Activated naive CD4-positive, alpha-beta T cell treated with anti-CD3 and anti-CD28 coated beads, Interleukin-2, amount 50 U/mL, for 72 hours (primary cell): ENCODE results near the gene CUBN. TPM values are rescaled to one million over a fixed set of nuclear protein-coding genes. Genes with fewer than 3 reads are reported as not detected.

Experiments used
- ATAC-seq, 2 donors: fragments of 150-1000 bp; cut with Tn5 transposase; 2 replicates each; pipeline ENCODE4 v1.10.0; 2021; ENCODE audit warnings: mild to moderate bottlenecking in 2 of 2, moderate library complexity in 2 of 2
- DNase-seq, 2 donors: peaks; one replicate each; pipeline ENCODE4 v3.0.0; 2021 to 2022; ENCODE audit warnings: low spot score in 2 of 2
- H3K27ac Mint-ChIP-seq, 2 donors: one replicate each; pipeline ENCODE4 v1.8.0; 2022; ENCODE audit warnings: mild to moderate bottlenecking in 2 of 2, mixed read lengths in 2 of 2
- H3K36me3 Mint-ChIP-seq, 2 donors: one replicate each; pipeline ENCODE4 v1.8.0; 2022; ENCODE audit warnings: mixed read lengths in 2 of 2
- H3K9me3 Mint-ChIP-seq, 2 donors: one replicate each; pipeline ENCODE4 v1.8.0; 2022; ENCODE audit warnings: mixed read lengths in 2 of 2
- total RNA-seq, 2 donors: library from RNA; stranded (reverse); gene quantifications; one replicate each; pipeline ENCODE4 v1.2.3, GENCODE V29; 2022

CUBN gene
- total RNA-seq, 2 donors from 2014 or later: 0.32 to 1.1 TPM

DNA sequence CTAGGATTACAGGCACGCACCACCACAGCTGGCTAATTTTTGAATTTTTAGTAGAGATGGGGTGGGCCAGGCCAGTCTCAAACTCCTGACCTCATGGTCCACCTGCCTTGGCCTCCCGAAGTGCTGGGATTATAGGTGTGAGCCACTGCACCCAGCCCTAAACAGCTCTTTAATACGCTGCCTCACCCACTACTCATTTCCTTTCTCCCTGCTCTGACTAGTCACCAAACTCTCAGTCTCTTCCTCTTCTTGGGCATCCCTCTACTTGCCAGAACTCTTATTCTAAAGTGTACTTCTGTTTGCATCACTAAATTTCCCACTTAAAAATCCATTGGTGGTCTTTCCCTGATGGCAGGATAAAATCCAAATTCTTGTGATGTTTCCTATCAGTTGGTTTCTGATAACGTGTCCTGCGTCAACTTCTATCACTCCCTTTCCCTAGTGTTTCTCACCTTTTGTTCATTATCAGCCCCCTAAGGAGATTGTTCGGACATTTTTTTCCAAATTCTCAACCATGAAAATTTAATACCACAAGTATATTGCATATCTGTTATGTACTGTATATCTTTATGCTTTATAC lies 124.7 kb downstream of the CUBN start:
- no peak for ATAC-seq
- peaks cover 24 to 25% of the 10 kb centered on the region in 2 donors for H3K36me3 Mint-ChIP-seq
- DNase-seq: no peak
- H3K27ac Mint-ChIP-seq: peak overlapping the region in 1 of 2 donors; percentile 100
- peaks cover 5 to 11% of the 10 kb centered on the region in 2 donors for H3K9me3 Mint-ChIP-seq

DNA sequence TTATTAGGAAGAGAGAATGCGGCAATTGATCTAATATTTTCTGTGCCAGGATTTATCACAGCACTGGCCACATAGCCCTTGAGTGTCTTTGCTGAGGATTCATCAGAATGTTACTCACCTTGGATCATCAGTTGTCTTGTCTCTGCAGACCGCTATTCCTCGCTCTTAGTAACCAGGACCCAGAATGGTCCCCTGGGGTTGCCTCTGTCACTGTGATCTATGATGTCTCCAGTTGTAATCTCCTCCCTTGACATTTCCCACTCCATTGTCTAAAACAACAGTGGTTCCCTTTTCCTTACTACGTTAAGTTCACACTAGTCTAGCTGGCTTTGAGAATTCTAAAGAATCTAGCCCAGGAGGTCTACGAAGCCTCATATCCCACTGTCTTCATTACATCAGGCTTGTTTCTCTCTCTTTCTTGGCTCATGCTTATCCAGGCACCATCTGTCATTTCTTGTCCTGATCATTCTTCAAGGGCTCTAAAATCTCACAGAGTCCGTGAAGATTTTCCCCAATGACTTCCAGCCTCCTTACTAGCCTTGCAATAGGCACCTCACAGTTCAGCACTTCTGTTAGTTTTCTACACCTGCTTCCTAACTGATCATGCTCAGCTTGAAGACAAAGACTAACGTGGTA lies 125.8 kb downstream of the CUBN start:
- Mint-ChIP-seq H3K9me3 (peaks cover 5 to 11% of the 10 kb centered on the region in 2 donors), H3K27ac (peak overlapping the region in 1 of 2 donors; percentile 100), H3K36me3 (peaks cover 24 to 25% of the 10 kb centered on the region in 2 donors)
- DNase-seq: no peak
- no peak for ATAC-seq

- peak; percentile 84 to 88 for ATAC-seq
- peak; percentile 58 to 71 for DNase-seq
- Mint-ChIP-seq H3K9me3 (peaks cover 5 to 11% of the 10 kb centered on the region in 2 donors), H3K27ac (peak overlapping the region; percentile 99 to 100), H3K36me3 (peaks cover 24 to 25% of the 10 kb centered on the region in 2 donors)
These were observed 126.5 kb downstream of the CUBN start for GRCh38 chr10:17003151-17003550.

GRCh38 chr10:17001961-17002749 lies 127.5 kb downstream of the CUBN start:
- ATAC-seq (peak; percentile 72 to 75), DNase-seq (peak in 1 of 2 donors; percentile 39)
- H3K9me3 Mint-ChIP-seq: peaks cover 11% of the 10 kb centered on the region in 2 donors
- peaks cover 24 to 25% of the 10 kb centered on the region in 2 donors for H3K36me3 Mint-ChIP-seq
- H3K27ac Mint-ChIP-seq: peak overlapping the region; percentile 99 to 100

DNA sequence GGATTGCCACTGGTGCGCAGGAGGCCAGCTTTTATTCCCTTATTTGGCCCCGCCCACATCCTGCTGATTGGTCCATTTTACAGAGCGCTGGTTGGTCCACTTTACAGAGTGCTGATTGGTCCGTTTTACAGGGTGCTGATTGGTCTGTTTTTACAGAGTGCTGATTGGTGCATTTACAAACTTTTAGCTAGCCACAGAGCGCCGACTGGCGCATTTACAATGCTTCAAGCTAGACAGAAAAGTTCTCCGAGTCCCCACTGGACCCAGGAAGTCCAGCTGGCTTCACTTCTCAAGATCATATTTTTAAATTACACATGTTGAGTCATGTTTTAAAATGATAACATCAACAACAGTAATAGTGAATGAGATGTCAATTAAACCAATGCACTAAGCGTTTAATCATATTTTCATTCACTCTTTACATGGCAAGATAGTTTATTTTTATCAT lies 128.3 kb downstream of the CUBN start:
- no peak for ATAC-seq
- Mint-ChIP-seq H3K9me3 (peaks cover 11% of the 10 kb centered on the region in 2 donors), H3K36me3 (peaks cover 24 to 27% of the 10 kb centered on the region in 2 donors), H3K27ac (peak overlapping the region; percentile 99 to 100)
- no peak for DNase-seq

GRCh38 chr10:16999665-17000451 lies 129.8 kb downstream of the CUBN start:
- DNase-seq (no peak), ATAC-seq (no peak)
- no peak overlapping the region for H3K27ac Mint-ChIP-seq
- H3K36me3 Mint-ChIP-seq: peaks cover 14 to 17% of the 10 kb centered on the region in 2 donors
- H3K9me3 Mint-ChIP-seq: peaks cover 8 to 9% of the 10 kb centered on the region in 2 donors

GRCh38 chr10:16996530-16996964 lies 133.1 kb downstream of the CUBN start:
- H3K9me3 Mint-ChIP-seq: peaks cover 0 to 6% of the 10 kb centered on the region in 2 donors

GRCh38 chr10:16995867-16996529 lies 133.6 kb downstream of the CUBN start:
- ATAC-seq: peak in 1 of 2 donors; percentile 54
- H3K36me3 Mint-ChIP-seq: peaks cover 3 to 9% of the 10 kb centered on the region in 2 donors

More at GRCh38 chr10:16996530-16996964, 133.1 kb downstream of the CUBN start:
- DNase-seq (no peak), ATAC-seq (no peak)
- H3K36me3 Mint-ChIP-seq: peaks cover 6 to 12% of the 10 kb centered on the region in 2 donors
- H3K27ac Mint-ChIP-seq: peak overlapping the region in 1 of 2 donors; percentile 33

DNA sequence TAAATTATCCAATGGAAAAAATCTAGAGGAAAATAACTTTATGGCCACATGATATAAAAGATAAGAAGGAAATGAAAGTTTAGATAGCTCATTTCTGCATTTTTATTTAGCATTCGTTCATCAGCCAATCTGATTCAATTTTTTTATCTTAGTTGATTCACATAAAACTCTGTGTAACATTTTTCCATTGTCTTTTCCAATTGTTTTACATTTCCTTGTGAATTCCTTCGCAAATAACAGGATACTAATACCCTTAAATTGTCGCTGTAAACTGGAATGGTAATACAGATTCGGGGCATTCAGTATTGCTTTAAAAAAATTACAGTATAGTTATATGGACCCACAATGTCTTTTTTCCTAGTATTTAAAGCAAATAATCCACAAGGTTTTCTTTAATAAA lies 136.4 kb downstream of the CUBN start:
- Mint-ChIP-seq H3K9me3 (peaks cover 0 to 6% of the 10 kb centered on the region in 2 donors), H3K36me3 (peaks cover 0 to 6% of the 10 kb centered on the region in 2 donors), H3K27ac (no peak overlapping the region)
- DNase-seq: no peak
- ATAC-seq: no peak

More at GRCh38 chr10:16995867-16996529, 133.6 kb downstream of the CUBN start:
- Mint-ChIP-seq H3K27ac (peak overlapping the region in 1 of 2 donors; percentile 33), H3K9me3 (peaks cover 0 to 6% of the 10 kb centered on the region in 2 donors)
- no peak for DNase-seq

- ATAC-seq (no peak), DNase-seq (no peak)
- H3K36me3 Mint-ChIP-seq: peaks cover 0 to 6% of the 10 kb centered on the region in 2 donors
- no peak overlapping the region for H3K27ac Mint-ChIP-seq
- peaks cover 0 to 3% of the 10 kb centered on the region in 2 donors for H3K9me3 Mint-ChIP-seq
These were observed 136.9 kb downstream of the CUBN start for GRCh38 chr10:16992611-16993119.

GRCh38 chr10:16991011-16991410 lies 138.6 kb downstream of the CUBN start:
- Mint-ChIP-seq H3K27ac (no peak overlapping the region), H3K9me3 (no peaks in the 10 kb centered on the region), H3K36me3 (no peaks in the 10 kb centered on the region)
- ATAC-seq (no peak), DNase-seq (no peak)

GRCh38 chr10:16989826-16990293 lies 139.8 kb downstream of the CUBN start:
- H3K27ac Mint-ChIP-seq: no peak overlapping the region
- ATAC-seq (no peak), DNase-seq (no peak)
- no peaks in the 10 kb centered on the region for H3K36me3 Mint-ChIP-seq
- no peaks in the 10 kb centered on the region for H3K9me3 Mint-ChIP-seq

DNA sequence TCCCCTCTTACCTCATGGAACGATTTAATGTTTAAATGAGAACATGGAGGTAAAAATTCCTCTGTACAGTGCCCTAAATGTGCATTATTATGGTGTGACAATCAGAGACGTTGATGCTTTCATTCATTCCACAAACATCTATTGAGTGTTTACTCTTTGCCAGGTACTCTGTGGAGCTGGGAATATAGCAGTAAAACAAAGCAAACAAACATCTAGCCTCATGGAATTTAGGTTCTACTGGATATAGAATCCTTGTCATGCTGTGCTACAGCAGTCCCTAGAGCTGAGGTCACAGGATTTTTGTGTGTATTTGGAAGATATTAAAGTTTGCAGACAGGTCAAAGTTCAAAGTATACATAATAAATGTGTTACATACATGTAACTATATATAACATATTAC lies 140.7 kb downstream of the CUBN start:
- Mint-ChIP-seq H3K27ac (no peak overlapping the region), H3K9me3 (no peaks in the 10 kb centered on the region), H3K36me3 (no peaks in the 10 kb centered on the region)
- no peak for ATAC-seq
- DNase-seq: no peak

GRCh38 chr10:16987976-16988610 lies 141.5 kb downstream of the CUBN start:
- Mint-ChIP-seq H3K27ac (no peak overlapping the region), H3K9me3 (no peaks in the 10 kb centered on the region), H3K36me3 (no peaks in the 10 kb centered on the region)
- no peak for DNase-seq
- ATAC-seq: no peak

DNA sequence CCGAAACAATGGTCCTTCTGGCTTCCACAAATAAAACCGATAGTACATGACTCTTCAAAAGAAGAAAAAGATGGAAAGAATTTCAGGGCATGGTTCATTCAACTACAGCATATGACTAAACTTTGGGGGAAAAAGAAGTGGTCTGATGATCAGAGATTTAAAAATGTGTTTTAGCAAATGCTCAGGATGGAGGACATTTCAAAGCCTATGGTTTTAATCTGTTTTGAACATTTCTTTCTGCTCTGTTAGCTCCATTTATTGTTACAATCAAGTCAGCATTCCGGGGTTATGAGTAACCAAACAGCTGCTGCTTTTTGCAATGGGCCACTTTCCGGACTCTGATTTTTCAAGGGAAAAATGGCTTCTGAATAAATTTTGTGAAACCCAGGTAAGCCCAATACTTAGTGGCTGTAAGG lies 142.4 kb downstream of the CUBN start:
- H3K9me3 Mint-ChIP-seq: no peaks in the 10 kb centered on the region
- H3K27ac Mint-ChIP-seq: no peak overlapping the region
- no peaks in the 10 kb centered on the region for H3K36me3 Mint-ChIP-seq
- ATAC-seq (no peak), DNase-seq (no peak)
